SKM-1 (cell line): ENCODE results near the gene EVI5L.

Source experiments
- DNase-seq: peaks from one replicate; lab custom pipeline; 2025; ENCODE audit not compliant: unreplicated experiment; lab: John Stamatoyannopoulos, UW

Gene EVI5L

DNA sequence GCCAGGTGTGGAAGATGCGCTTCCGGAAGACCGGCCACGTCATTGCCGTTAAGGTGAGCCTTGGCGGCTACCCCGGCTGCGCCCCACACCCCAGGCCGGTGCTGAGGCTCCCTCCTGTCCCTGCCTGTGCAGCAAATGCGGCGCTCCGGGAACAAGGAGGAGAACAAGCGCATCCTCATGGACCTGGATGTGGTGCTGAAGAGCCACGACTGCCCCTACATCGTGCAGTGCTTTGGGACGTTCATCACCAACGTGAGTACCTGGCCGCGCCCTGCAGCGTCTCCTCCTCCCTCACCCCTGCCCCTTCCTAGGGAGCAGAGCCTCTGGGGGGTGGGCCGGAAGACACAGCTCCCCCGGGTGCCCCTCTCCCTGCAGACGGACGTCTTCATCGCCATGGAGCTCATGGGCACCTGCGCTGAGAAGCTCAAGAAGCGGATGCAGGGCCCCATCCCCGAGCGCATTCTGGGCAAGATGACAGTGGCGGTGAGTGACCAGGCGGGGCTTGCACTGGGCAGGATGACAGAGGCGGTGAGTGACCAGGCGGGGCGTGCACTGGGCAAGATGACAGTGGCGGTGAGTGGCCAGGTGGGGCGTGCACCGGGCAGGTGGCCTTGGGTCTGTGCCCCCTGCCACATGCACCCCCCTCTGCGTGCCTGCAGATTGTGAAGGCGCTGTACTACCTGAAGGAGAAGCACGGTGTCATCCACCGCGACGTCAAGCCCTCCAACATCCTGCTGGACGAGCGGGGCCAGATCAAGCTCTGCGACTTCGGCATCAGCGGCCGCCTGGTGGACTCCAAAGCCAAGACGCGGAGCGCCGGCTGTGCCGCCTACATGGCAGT lies 80.5 kb downstream of the EVI5L start:
- DNase-seq: no peak

DNA sequence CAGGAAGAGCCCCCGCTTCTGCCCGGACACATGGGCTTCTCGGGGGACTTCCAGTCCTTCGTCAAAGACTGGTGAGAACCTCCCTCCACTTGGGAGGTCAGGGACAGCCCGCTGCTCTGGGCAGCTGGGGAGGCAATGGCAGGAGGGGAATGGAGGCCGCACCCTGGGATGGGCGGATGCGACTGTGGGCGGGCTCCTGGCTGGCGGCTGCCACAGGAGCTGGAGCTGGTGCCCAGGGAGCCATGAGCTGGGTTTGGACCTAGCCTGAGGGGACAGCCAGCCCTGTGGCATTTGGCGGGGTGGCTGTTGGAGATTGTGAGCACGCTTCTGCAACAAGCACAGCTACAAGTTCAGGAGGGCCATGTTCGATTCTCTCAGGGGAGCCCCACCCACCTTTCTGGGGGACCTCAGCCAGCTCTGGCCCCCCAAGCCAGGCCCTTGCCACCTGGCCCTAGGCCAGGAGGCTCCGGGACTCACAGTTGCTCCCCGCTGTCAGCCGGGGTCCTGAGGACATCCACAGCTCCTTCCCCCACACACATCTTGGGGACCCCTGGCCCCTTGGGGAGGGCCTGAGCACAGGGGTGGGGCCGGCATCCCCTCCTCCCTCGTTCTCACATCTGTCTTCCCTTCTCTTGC lies 81.6 kb downstream of the EVI5L start:
- DNase-seq: no peak

DNA sequence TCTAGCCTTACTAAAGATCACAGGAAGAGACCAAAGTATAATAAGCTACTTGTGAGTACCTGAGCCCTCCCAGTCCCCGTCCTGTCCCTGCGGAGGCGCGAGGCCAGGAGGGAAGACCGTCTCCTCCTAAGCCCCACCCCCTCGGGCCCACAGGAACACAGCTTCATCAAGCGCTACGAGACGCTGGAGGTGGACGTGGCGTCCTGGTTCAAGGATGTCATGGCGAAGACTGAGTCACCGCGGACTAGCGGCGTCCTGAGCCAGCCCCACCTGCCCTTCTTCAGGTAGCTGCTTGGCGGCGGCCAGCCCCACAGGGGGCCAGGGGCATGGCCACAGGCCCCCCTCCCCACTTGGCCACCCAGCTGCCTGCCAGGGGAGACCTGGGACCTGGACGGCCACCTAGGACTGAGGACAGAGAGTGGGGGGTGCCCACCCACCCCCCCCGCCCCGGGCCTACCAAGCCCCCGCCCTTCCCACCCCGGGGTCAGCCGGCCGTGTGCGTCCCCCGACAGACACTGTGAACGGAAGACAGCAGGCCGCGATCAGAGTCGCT lies 82.2 kb downstream of the EVI5L start:
- no peak for DNase-seq

DNA sequence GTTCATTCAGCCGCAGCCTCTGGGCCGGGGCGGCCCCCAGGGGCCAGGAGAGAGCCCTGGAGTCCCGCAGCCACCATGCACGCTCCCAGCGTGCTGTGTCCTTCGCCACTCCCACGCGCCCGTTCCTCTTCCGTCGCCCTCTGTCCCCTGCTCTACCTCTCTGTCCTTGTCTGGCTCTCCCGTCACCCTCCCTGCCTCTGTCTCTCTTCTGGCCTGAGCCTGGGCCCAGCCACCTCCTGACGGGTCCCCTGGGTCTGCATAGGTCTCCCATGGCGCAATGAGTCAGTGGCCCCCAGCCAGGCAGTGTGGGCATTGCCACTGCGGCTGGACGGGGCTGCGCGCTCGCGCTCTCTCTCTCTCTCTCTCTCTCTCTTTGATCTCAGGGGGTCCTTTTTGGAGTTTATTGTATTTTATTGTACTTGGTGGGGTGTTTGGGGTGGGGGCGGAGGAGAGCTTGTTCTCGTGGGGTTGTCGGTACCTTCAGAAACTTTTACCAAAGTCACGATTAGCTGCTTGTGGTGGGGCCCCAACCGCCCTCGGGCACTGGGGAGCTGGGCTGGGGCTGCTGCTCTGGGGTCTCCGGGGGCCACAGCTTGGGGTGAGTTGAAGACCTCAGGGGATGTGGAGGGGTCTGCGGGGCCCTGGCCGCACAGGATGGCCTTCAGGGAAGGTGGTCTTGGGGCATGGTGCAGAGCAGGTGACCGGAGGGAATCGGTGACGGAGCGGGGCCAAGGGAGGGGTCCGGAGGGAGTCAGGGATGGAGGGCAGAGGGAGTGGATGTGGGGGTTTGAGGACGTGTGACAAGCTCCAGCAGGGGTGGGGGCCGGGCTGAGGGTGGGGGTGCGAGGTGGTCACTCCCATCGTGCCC lies 82.9 kb downstream of the EVI5L start:
- DNase-seq: no peak

DNA sequence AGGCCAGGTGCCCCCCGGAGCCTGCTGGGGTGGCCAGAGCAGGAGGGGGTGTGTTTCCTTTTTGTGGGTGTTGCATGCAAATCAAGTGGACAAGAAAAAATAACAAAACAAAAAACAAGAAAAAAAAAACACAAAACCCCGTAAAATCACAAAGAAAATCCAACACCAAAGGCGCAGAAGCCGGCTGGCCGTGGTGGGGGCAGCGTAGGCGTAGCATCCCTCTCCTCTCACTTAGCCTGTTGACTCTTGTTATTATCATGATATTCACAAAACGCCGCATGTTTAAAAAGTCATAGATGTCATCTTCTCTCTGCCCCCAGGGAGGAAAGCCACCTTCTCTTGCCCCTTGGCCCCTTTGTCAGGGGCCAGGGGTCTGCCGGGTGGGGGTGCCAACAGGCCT lies 83.6 kb downstream of the EVI5L start:
- DNase-seq: no peak

DNA sequence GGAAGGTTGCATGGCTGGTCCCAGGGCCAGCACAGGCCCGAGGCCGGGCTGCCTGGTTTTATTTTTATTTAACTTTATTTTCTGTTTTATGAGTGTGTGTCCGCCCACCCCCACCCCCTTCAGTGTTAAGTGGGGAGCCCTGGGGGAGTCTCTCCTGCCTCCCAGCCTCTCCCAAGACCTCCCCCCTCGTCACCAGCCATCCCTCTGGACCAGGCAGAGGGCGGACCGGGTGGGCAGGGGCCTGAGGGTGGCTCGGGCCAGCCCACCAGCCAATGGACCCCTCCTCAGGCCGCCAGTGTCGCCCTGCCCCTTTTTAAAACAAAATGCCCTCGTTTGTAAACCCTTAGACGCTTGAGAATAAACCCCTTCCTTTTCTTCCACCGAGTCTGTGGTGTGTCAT lies 84.1 kb downstream of the EVI5L start:
- DNase-seq: no peak
